Esophagus (tissue), 2 donors: ENCODE measurements around the gene OSCAR. TPM values are rescaled to one million over a fixed set of nuclear protein-coding genes. Genes with fewer than 3 reads are reported as not detected.
"Not testable (repeated sequence)": the region's sequence is repeated elsewhere in the genome, so short reads cannot be mapped to it uniquely, and the experiment has no call there.

Experiments
- H3K27ac ChIP-seq, 2 donors: one replicate each; pipeline ENCODE4 v1.5.1; 2013; ENCODE audit warnings: low read depth in 2 of 2, mild to moderate bottlenecking in 2 of 2, inconsistent platforms in 1 of 2, low read length in 1 of 2, moderate library complexity in 1 of 2
- H3K27me3 ChIP-seq, 2 donors: one replicate each; pipeline ENCODE4 v1.6.1; 2013; ENCODE audit warnings: low read length in 2 of 2, control low read depth in 1 of 2, mild to moderate bottlenecking in 1 of 2; ENCODE audit not compliant: insufficient read depth in 2 of 2, control insufficient read depth in 1 of 2
- H3K36me3 ChIP-seq, 2 donors: one replicate each; pipeline ENCODE4 v1.6.1; 2013; ENCODE audit warnings: low read length in 1 of 2; ENCODE audit not compliant: control insufficient read depth in 2 of 2, insufficient read depth in 2 of 2
- H3K4me1 ChIP-seq, 2 donors: one replicate each; pipeline ENCODE4 v1.6.1; 2013; ENCODE audit warnings: low read length in 1 of 2; ENCODE audit not compliant: control insufficient read depth in 2 of 2, insufficient read depth in 2 of 2
- H3K4me3 ChIP-seq, 2 donors: one replicate each; pipeline ENCODE4 v1.5.1; 2013; ENCODE audit warnings: low read length in 2 of 2, mild to moderate bottlenecking in 2 of 2, low read depth in 1 of 2, moderate library complexity in 1 of 2
- H3K9me3 ChIP-seq, 2 donors: one replicate each; pipeline ENCODE4 v1.6.1; 2013; ENCODE audit warnings: mild to moderate bottlenecking in 2 of 2, low read depth in 1 of 2, low read length in 1 of 2, moderate library complexity in 1 of 2; ENCODE audit not compliant: control insufficient read depth in 2 of 2, insufficient read depth in 1 of 2
- WGBS, 2 donors: extraction: QIAGEN DNeasy Blood & Tissue Kit; methylation state at CpG; one replicate each; pipeline ENCODE4 v1.1.7; 2013; 5-methylcytosine and 5-hydroxymethylcytosine counted together
- polyA plus RNA-seq, 2 donors: library from polyadenylated mRNA; stranded (reverse); fragments of 200-250 nt; gene quantifications; one replicate each; pipeline ENCODE4 v1.2.3, GENCODE V29; 2013
- donor health status: healthy with polysubstance abuse.
- donor health status: Bipolar disorder and iron deficiency.

Gene OSCAR
- polyA plus RNA-seq, 2 donors, result 0.73 to 1.0 TPM

- WGBS, 2 donors, result 0 to 1% methylated on average over 18 to 46 of the region's 46 CpGs
- H3K36me3 ChIP-seq, H3K27me3 ChIP-seq, H3K27ac ChIP-seq, H3K9me3 ChIP-seq, H3K4me1 ChIP-seq: not testable (repeated sequence)
- H3K4me3 ChIP-seq, result peak overlapping the region; percentile 41 to 46
These were observed 4.6 kb downstream of the OSCAR start for GRCh38 chr19:54095859-54096616.

- H3K4me3 ChIP-seq, result peak overlapping the region; percentile 27 to 46
- no peaks in the 10 kb centered on the region for H3K9me3 ChIP-seq
- no peaks in the 10 kb centered on the region for H3K36me3 ChIP-seq
- no peak overlapping the region for H3K27ac ChIP-seq
- H3K27me3 ChIP-seq, result no peaks in the 10 kb centered on the region
- 73 to 74% methylated on average over 22 of the region's 22 CpGs for WGBS, 2 donors
- peaks cover 0 to 6% of the 10 kb centered on the region in 2 donors for H3K4me1 ChIP-seq
These were observed 5.3 kb downstream of the OSCAR start for GRCh38 chr19:54095136-54095858.

- Histone ChIP-seq H3K27me3 (no peaks in the 10 kb centered on the region), H3K36me3 (no peaks in the 10 kb centered on the region), H3K27ac (no peak overlapping the region), H3K9me3 (no peaks in the 10 kb centered on the region), H3K4me1 (peaks cover 0 to 6% of the 10 kb centered on the region in 2 donors), H3K4me3 (no peak overlapping the region)
- 82 to 84% methylated on average over 17 of the region's 17 CpGs for WGBS, 2 donors
These were observed 6.1 kb downstream of the OSCAR start for GRCh38 chr19:54094426-54095000.

GRCh38 chr19:54084410-54084809 is 16.2 kb downstream of the OSCAR start:
- Histone ChIP-seq H3K4me3 (no peak overlapping the region), H3K4me1 (no peaks in the 10 kb centered on the region), H3K36me3 (no peaks in the 10 kb centered on the region), H3K27ac (no peak overlapping the region), H3K9me3 (peaks cover 2 to 9% of the 10 kb centered on the region in 2 donors), H3K27me3 (no peaks in the 10 kb centered on the region)
- 81 to 92% methylated on average over 3 of the region's 3 CpGs for WGBS, 2 donors

- peaks cover 2 to 9% of the 10 kb centered on the region in 2 donors for H3K9me3 ChIP-seq
- no peaks in the 10 kb centered on the region for H3K4me1 ChIP-seq
- H3K27me3 ChIP-seq, result no peaks in the 10 kb centered on the region
- no peaks in the 10 kb centered on the region for H3K36me3 ChIP-seq
- no peak within 1 kb of the TSS for H3K27ac ChIP-seq
- 81 to 84% methylated on average over 7 of the region's 7 CpGs for WGBS, 2 donors
- no peak within 1 kb of the TSS for H3K4me3 ChIP-seq
These were observed 19.6 kb downstream of the OSCAR start, which contains the start of gene TARM1 for GRCh38 chr19:54081032-54081431. Gene TARM1, minus strand, starts transcription at chr19:54081365. Its CDS starts 25 bp downstream, at chr19:54081340.

GRCh38 chr19:54077334-54077733 is 23.3 kb downstream of the OSCAR start:
- H3K9me3 ChIP-seq, result peaks cover 2 to 9% of the 10 kb centered on the region in 2 donors
- no peaks in the 10 kb centered on the region for H3K27me3 ChIP-seq
- H3K4me3 ChIP-seq, result no peak overlapping the region
- no peaks in the 10 kb centered on the region for H3K4me1 ChIP-seq
- WGBS, 2 donors, result 68 to 70% methylated on average over 5 of the region's 5 CpGs
- no peak overlapping the region for H3K27ac ChIP-seq
- H3K36me3 ChIP-seq, result no peaks in the 10 kb centered on the region

GRCh38 chr19:54074851-54075250 is 25.8 kb downstream of the OSCAR start:
- WGBS, 2 donors, result 69% methylated on average over 9 of the region's 9 CpGs
- no peaks in the 10 kb centered on the region for H3K27me3 ChIP-seq
- H3K27ac ChIP-seq, result no peak overlapping the region
- H3K9me3 ChIP-seq, result peaks cover 0 to 5% of the 10 kb centered on the region in 2 donors
- no peaks in the 10 kb centered on the region for H3K4me1 ChIP-seq
- H3K4me3 ChIP-seq, result no peak overlapping the region
- H3K36me3 ChIP-seq, result no peaks in the 10 kb centered on the region

GRCh38 chr19:54073829-54074228 is 26.8 kb downstream of the OSCAR start:
- Histone ChIP-seq H3K27me3 (no peaks in the 10 kb centered on the region), H3K27ac (no peak overlapping the region), H3K4me1 (no peaks in the 10 kb centered on the region), H3K4me3 (no peak overlapping the region), H3K9me3 (peaks cover 5 to 9% of the 10 kb centered on the region in 2 donors), H3K36me3 (no peaks in the 10 kb centered on the region)
- WGBS, 2 donors, result 85 to 87% methylated on average over 10 of the region's 10 CpGs

- no peak overlapping the region for H3K27ac ChIP-seq
- peaks cover 5 to 7% of the 10 kb centered on the region in 2 donors for H3K9me3 ChIP-seq
- H3K27me3 ChIP-seq, result no peaks in the 10 kb centered on the region
- no peak overlapping the region for H3K4me3 ChIP-seq
- no peaks in the 10 kb centered on the region for H3K4me1 ChIP-seq
- no peaks in the 10 kb centered on the region for H3K36me3 ChIP-seq
- WGBS, 2 donors, result 60 to 61% methylated on average over 5 of the region's 5 CpGs
These were observed 31.1 kb downstream of the OSCAR start for GRCh38 chr19:54069470-54069869.
